DMS79 treated with DMSO at 0.1 percent for 48 hours (cell line): ENCODE results near the gene SRP68.
"Not testable (repeated sequence)": the region's sequence is repeated elsewhere in the genome, so short reads cannot be mapped to it uniquely, and the experiment has no call there.

Source experiments
- DNase-seq: peaks from one replicate; lab custom pipeline; 2025; lab: John Stamatoyannopoulos, UW

The SRP68 gene

DNA sequence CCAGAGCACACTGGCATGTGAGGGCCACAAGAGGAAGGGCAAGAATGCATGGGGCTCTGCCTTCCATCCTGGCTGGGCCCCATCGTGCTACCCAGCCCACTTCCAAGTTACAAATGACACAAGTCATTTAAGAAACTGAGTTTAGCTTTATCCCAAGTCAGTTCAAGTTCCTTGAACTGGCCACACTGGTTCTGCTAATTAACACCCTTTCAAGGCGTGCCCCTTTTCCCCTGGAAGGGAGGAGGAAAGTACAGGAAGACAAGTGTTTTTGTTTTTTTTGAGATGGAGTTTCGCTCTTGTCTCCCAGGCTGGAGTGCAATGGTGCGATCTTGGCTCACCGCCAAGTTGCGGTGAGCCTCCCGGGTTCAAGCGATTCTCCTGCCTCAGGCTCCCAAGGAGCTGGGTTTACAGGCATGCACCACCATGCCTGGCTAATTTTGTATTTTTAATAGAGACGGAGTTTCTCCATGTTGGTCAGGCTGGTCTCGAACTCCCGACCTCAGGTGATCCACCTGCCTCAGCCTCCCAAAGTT lies 27.8 kb downstream of the SRP68 start:
- not testable (repeated sequence) for DNase-seq

DNA sequence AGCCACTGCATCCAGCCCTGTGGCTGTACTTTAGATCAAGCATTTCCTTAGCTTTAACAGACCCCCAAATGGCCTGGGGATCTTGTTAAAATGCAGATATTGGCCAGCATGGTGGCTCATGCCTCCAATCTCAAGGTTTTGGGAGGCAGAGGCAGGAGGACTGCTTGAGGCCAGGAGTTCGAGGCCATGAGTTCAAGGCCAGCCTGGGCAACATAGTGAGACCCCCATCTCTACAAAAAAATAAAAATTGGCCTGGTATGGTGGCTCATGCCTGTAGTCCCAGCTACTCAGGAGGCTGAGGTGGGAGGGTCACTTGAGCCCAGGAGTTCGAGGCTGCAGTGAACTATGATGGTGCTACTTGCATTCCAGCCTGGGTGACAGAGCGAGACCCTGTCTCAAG lies 29.4 kb downstream of the SRP68 start:
- DNase-seq: not testable (repeated sequence)

DNA sequence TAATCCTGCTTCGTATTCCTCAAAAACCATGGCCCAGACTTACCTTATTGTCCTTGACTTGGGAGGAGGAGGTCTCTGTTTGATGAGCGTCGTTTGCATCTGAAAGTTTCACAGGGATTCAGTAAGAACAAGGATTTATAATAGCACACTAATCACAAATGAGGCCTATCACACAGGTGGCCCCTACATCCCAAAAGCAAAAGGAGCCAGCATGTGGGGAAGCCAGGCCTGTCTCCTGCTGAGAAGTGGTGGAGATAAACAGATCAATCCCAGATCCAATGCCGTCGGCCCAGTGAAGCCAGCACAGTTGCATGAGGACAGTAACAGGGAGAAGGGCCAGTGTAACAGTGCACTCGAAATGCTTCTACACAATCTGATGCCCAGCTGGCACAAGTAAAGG lies 31.9 kb downstream of the SRP68 start:
- no peak for DNase-seq

DNA sequence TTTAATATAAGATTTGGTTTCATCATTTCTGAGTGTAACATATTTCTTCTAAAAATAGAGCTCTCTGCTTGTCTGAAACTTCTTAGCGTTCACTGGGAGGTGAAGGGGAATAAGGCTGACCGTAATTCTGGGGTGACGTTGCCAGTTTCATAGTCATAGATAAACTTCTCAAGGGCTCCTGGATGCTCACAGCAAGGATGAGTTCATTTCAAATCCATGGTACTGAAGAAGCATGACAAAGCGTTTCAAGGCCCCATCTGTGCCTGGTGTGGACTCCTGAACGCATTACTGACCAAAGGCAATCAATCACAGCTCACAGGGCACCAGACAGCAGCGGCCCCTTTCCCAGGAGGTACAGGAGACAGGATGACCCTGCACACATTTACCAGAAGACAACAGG lies 33.2 kb downstream of the SRP68 start:
- DNase-seq: no peak

DNA sequence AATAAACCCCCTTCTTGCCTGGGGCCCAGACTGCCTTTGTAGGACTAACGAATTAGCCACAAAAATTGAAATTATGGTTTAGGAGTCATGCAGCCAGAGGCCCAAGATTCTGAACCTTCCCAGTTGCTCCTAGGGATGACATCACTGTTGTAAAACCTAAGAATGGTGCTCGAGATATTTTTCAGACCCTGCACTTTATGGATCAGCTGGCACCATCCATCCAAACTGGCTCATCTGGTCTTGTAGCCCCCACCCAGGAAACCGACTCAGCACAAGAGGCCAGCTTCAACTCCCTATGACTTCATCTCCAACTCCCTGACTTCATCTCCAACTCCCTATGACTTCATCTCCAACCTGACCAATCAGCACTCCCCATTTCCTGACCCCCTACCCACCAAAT lies 34.3 kb downstream of the SRP68 start:
- DNase-seq: no peak

DNA sequence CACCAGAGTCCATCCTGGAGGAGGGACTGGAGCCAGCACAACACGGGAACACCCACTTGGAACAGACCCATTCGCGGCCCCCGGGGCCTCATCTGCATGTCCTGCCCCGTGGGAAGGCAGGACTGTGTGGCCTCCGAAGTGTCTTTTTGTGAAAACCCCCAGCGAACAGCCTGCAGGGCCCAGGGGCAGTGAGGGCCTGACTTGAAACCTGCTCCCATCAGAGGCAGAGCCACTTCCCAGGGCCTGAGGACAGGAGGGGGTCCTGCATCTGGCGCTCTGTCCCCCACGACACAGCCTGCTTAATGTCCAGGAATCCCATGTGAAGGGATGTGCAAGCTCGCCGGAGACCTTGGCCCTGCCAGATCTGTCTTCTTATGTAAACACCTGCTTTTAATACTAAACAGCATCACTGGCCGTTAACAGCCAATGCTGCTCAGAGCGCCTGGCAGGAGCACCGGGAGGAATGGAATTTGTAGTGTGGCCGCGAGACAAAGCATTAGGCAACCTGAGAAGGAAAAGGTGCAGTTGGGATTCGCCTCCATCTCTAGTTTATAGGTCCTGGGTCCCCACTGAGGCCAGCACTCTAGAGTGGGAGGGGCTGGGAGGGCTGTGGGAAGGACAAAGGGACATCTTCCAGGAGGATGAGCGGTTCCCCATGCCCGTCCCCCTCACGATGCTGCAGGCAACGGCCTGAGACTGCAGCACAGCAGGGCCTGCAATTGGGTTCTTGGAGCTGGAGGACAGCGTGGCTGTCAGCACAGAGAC lies 35.6 kb downstream of the SRP68 start:
- no peak for DNase-seq

DNA sequence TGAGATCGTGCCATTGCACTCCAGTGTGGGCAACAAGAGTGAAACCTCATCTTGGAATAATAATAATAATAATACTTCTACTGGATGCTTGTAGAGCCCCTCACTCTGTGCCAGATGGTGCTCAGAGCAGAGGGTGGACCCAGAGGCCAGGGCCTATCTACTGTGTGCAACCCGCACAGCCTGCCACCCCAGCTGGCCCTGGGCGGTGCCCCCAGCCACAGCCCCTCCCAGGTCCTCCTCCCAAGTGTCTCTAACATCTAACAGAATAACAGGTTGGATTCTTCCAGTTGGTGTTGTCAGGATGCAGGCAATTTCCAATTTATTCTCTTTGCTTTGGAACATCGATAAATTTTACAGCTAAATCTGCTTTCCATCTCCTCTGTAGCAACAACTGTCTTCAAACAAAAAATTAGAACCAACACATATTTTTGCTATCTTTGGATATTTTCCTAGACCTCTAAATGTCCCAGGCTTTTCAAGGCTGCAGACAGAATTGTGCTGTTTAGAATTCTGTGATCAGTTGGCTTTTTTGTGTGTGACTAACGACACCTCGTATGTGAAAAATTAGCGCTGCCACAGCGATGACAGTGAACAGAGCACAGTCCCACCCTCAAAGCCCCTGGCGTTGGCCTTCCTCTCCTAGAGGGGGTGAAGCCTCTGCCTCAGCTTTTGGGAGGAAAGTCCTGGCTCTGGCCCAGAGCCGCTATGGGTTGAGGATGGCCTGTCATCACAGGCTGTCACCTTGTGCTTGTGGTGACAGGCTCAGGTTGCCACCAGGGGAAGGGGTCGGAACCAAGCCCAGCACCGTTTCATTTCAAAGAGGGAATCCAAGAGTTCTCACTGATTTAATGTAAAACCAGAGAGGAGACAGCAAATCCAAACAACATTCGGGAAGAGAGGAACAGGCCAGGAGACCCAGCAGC lies 37.6 kb downstream of the SRP68 start:
- no peak for DNase-seq

DNA sequence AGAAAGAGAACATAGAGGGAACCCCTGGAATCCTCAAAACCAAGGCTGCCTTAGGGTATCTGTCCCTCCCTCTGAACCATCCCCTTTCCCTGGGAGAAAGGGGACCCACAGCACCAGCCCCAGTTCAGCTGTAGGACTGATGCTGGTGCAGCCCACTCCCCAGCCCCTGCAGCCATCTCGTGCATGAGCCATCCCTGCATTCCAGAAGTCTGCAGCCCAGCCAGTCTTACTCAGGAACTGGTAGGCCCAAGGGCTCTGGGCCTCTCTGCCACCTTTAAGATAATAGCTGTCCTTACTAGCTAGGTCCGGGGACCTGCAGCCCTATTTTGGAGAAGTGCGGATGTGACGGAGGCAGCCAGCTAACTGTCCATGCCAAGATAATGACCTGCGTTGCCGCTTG lies 39.2 kb downstream of the SRP68 start:
- no peak for DNase-seq

DNA sequence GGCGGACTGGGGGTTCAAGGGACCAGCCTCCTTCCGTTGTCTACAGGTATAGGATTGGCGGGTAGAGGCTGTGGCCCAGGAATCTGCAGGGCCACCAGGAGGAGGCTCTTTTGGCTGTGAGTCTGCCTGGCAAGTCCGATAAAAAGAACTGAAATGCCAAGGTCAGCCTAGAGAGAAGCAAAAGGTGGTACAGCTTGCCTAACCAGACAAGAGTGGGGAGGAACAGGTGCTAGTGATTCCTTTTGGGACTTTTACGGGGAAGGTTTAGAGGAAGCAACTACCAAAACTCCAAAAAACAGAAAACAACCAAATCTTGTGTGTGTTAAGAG lies 39.6 kb downstream of the SRP68 start:
- no peak for DNase-seq

DNA sequence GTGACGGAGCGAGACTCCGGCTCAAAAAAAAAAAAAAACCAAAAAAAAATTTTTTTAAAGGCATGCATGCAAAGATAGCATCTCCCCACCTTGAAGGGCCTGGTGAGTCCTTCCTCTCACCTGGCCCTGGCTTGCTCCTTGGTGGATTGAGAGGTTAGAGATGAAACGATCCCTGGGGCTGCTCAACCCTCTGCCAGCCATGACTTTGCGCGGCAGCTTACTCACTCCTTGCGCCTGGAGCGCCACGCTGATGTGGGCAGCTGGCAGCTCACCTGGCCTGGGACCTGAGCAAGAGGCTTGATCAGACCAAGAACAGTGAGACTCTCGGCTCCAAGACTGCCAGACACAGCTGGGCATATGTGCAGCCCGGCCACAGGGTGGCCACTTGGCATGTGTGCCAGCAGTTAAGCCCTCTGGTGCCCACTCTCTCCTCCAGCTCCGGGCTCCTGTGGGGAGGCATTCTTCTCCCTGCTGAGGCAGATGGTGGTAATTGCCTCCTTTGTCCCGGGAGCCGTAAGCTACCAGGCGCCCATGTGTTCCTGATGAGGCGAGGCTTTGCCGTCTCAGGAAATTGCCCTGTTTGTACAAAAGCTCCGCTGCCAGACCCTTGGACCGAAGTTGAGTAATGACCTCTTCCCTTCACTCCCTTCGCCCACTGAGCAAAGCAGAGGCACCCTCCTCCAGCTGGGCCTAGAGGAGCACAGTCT lies 40.1 kb downstream of the SRP68 start:
- no peak for DNase-seq

DNA sequence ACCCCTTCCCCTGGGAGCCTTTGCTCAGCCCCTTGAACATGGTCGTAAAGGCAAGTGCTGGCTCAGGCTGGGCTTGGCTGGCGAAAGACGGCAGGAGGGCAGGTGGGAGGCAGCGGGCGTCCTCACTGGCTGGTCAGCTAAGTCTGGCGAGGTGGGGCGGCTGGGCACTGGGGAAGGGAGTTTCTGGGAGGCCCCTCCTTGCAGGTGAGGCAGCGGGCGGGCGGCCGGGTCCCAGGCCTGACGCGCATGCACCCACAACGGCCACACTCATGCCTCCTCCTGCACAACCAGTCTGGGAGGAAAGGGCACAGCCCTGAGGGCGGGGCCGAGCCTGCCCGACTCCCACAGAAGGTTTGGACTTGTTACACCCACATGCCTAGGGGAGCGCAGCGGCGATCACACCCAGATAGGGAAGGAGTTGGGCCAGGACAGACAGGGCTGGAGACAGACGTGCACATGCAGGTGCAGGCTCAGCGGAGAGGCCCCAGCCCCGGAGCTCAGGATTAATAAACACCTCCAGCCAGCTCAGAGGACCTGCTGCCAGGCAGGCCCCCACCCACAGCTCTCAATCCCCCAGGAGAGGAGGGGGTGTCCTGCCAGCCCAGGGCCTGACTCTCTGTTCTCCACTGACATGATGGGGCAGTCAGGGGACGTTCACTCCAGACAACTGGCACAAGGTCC lies 45.0 kb downstream of the SRP68 start, which contains the start of gene EVPL:
EVPL (minus strand) TSS at position 148 of the 681 bp plus-strand sequence; CDS start at position 40, 108 bp downstream.
- DNase-seq: peak; percentile 44

DNA sequence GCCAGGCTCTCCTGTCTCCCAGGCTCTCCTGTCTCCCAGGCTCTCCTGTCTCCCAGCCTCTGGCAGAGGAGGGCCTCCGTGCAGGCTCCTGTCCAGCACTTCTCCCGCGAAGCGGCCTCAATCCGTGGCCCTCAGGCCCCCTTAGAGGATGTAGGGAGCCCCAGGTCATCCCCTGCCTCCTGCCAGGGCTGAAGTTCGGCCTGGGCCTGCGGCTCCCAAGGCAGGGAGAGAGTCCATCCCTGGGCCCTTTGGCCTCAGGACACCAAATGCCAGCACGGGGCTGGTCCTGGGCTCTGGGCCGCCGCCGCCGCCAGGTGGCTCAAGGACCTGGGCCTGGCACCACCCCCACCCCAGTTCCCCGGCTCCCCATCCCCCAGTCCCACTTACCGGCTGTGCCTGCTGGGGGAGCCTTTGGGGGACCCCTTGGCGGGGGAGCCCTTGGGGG lies 45.6 kb downstream of the SRP68 start:
- no peak for DNase-seq

DNA sequence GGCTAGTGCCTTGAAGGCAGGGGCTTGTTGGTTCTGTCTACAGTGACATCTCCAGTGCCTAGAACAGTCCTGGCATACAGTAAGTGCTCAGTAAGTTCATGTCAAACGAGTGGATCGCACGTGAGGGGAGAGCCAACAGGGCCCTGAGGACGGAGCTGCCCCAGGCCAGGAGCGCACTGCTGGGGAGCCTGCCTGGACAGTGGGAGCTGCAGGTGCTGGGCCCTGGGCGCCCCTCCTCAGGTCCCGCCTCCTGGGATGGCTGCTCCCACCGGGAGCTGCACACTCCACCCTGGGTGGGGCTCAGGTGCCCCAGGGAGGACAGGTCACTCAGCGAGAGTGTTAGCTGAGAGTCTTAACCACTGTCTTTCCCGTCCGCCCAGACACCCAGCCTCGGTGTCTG lies 47.0 kb downstream of the SRP68 start:
- no peak for DNase-seq

DNA sequence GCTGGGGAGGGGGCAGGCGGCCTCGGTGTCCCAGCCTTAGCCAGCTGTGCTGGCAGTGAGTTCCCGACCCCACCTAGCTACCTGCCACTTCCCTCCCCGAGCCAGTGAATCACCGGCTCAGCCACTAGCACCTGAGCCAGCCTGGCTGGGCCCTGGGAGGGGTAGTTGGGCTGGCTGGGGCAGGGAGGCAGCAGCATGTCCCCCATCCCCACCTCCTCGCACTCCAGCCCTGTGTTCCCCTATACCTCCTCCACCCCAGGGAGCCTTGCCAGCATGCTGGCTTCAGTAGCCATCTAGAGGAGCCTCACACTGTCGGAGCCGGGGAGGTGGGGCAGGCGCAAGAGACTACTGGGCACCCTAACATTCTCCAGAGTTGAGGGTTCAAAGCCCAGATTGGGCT lies 48.0 kb downstream of the SRP68 start:
- no peak for DNase-seq

DNA sequence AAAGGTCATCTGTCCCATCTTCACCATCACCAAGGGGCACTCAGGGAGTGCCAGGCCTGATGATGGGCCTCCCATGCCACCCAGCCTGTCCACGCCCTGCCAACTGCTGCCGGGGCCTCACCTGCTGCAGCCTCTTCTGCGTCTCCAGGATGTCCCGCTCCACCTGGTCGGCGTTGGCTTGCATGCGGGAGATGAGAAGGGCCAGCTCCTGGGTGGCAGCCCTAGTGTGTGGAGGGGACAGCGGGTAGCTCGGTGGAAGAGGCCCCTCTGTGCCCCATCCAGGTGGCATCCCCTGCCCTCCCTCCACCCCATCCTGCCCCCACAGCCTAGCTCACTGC lies 48.4 kb downstream of the SRP68 start:
- DNase-seq: no peak

DNA sequence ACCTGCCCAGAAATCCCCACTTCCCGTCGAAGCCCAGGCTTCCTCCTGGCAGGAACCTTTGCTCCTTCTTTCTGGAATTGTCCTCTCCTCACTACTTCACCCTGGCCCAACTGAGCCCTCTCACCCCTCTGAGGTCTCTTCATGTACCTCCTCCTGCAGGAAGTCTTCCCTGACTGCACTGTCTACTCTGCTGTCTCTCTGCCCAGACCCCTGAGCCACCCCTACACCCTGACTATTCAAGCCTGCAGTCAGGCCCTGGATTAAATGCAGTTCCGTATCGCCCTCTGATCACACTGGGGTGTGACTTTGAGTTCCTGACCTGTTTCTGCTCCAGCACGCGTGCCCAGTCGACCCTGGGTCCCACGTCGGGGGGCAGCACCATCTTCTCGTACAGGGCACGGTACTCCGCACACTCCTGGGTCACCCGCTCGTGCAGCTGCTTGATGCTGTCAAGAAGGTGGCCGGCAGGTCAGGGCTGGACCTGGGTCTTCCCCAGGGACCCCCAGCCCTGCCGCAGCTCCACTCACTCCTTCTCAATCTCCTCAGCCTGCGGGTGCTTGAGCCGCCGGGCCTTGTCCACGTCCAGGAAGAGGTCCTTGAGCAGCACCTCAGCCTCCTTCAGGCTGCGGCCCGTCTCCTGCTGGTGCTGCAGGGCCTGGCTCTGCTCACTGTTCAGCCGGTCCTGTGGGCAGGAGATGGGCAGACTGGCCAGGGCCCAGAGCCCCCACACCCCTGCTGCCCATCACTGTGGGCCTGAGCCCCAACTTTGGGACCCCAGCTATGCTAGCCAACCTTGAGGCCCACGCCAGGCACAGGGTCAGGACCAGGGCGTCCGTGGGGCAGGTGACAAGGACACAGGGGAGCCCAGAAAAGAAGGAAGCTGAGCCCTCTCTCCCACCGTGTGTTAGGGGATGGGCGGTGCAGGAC lies 49.1 kb downstream of the SRP68 start:
- DNase-seq: no peak

DNA sequence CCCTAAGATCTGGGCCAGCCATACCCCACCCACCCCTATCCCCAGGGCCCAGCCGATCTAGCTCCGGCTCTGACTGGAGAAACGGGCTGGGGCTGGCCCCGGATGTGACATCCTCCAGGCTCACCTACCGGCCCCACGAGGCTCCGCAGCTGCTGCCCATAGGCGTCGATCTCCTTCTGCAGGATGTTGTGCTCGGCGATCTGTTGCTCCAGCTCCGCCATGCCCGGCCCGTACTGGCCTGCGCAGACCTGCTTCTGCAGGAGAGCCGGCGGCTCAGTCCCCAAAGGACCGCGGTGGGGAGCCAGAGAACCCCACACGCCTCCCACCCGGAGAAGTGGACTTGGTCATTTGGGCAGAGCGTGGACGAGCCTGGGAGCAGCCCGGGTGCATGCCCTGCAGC lies 50.0 kb downstream of the SRP68 start:
- no peak for DNase-seq

DNA sequence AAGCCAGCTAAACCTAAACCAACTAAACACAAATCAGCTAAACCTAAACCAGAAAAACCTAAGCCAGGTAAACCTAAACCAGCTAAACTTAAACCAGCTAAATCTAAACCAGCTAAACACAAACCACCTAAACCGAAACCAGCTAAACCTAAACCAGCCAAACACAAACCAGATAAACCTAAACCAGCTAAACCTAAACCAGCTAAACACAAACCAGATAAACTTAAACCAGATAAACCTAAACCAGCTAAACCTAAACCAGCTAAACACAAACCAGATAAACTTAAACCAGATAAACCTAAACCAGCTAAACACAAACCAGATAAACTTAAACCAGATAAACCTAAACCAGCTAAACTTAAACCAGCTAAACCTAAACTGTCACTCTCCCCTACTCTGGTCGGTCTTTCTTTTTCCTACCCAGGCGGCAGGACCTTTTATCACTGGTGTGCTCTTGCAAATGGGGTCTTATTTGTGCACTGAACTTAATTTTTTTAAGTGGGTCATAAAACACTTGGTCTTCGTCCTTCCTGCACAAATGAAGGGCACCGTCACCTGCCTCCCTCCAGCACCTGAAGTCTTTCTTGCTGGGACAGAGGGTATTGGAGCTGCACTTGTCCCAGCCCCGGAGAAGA lies 52.4 kb downstream of the SRP68 start:
- no peak for DNase-seq

DNA sequence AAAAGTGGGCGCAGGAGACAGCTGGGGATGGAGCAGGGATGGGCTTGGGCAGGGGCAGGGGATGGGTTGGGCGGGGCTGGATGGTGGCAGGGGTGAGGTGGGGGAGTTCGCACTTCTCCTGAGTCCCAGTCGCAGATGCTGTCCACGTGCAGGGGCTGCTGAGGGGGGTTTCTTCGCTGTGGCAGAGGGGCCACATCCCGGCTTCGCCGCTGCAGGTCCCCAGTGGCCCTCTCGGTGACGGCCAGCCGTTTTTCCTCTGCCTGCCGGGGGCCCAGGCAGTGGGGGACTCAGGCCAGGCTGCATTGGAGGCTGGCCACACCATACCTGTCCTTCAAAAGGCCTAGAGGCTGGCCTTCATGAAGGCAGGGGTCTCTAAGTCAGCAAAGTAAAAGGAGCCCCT lies 53.5 kb downstream of the SRP68 start:
- DNase-seq: no peak

DNA sequence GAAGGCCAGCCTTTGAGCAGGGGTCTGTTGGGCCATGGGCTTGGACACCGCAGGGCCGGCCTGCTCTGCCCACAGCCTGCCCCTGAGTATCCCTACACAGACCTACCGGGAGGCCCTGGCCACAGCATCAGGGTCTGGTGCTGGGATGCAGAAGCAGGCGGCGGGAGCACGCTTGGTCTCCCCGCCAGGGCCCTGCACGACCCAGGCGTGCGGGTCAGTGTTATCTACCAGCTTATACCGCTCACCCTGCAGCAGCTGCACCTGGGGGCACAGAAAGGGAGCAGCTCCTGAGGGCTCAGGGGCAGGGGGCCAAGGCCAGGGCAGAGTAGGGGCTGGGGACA lies 54.0 kb downstream of the SRP68 start:
- DNase-seq: no peak
